Stomach (tissue), 9 donors: ENCODE data around the gene CPT1C. TPM values are rescaled to one million over a fixed set of nuclear protein-coding genes. Genes with fewer than 3 reads are reported as not detected.

ENCODE experiments used
- DNase-seq, 2 donors: peaks; one replicate each; pipeline versions ENCODE4 v3.0.0 to v3.0.0-alpha.2; 2013 to 2019
- H3K27ac ChIP-seq, 5 donors: fragments of 200-600 bp in 4 of 5; sonication (generic) in 4 of 5; one replicate each; pipeline ENCODE4 v1.5.1; 2013 to 2019; ENCODE audit warnings: mild to moderate bottlenecking in 1 of 5, moderate library complexity in 1 of 5
- H3K27me3 ChIP-seq, 3 donors: fragments of 200-600 bp; sonication (generic); one replicate each; pipeline ENCODE4 v1.5.1; 2017 to 2019; ENCODE audit warnings: mixed run types in 1 of 3
- H3K36me3 ChIP-seq, 4 donors: fragments of 200-600 bp; sonication (generic); 1 replicate in 3 of 4; 2 replicates in 1 of 4; pipeline ENCODE4 v1.5.1; 2016 to 2019
- H3K4me1 ChIP-seq, 4 donors: fragments of 200-600 bp; sonication (generic); one replicate each; pipeline ENCODE4 v1.5.1; 2016 to 2019
- H3K4me3 ChIP-seq, 4 donors: fragments of 200-600 bp; sonication (generic) in 3 of 4; one replicate each; pipeline ENCODE4 v1.5.1; 2016 to 2019; ENCODE audit warnings: mild to moderate bottlenecking in 1 of 4
- H3K9me3 ChIP-seq, 4 donors: fragments of 200-600 bp; sonication (generic); one replicate each; pipeline ENCODE4 v1.5.1; 2016 to 2019
- CTCF ChIP-seq, 7 experiments: fragments of 450-650 bp in 4 of 7; fragments of 200-600 bp in 3 of 7; sonication (generic) in 3 of 7; IDR thresholded peaks; one replicate each; pipeline ENCODE4 v1.5.1; 2016 to 2019; ENCODE audit warnings: antibody characterized with exemption in 7 of 7, control low read depth in 2 of 7, mild to moderate bottlenecking in 1 of 7
- EP300 ChIP-seq: sonication (generic); formaldehyde crosslinking; IDR thresholded peaks from one replicate; pipeline ENCODE4 v1.6.1; 2017; ENCODE audit warnings: antibody characterized with exemption
- POLR2A ChIP-seq, 4 donors: fragments of 450-650 bp; IDR thresholded peaks; one replicate each; pipeline ENCODE4 v1.6.1; 2016; ENCODE audit warnings: antibody characterized with exemption in 4 of 4, control low read depth in 2 of 4, mild to moderate bottlenecking in 1 of 4, moderate library complexity in 1 of 4
- POLR2AphosphoS5 ChIP-seq, 3 donors: sonication (generic); formaldehyde crosslinking; IDR thresholded peaks; one replicate each; pipeline ENCODE4 v1.6.1; 2016; ENCODE audit warnings: antibody characterized with exemption in 3 of 3
- WGBS, 5 donors: extraction: QIAGEN DNeasy Blood & Tissue Kit in 3 of 5; methylation state at CpG; one replicate each; pipeline versions ENCODE4 v1.1.5 to v1.1.7; 2013 to 2018; 5-methylcytosine and 5-hydroxymethylcytosine counted together
- intact Hi-C: fragments of 100-400 bp; cut with DNase I; formaldehyde crosslinking; loops from one replicate; pipeline ENCODE4 v1.15.1; 2023; ENCODE audit warnings: low total_unique reads
- polyA plus RNA-seq, 3 donors: library from polyadenylated mRNA; stranded (reverse); fragments of 200-250 nt; gene quantifications; one replicate each; pipeline ENCODE4 v1.2.3, GENCODE V29; 2013
- small RNA-seq, 4 donors: library from RNA; depleted of rRNA; stranded (forward); fragments of <200 nt; gene quantifications; one replicate each; pipeline ENCODE3, GENCODE V24; 2016
- total RNA-seq, 5 donors: library from RNA; depleted of rRNA; stranded (reverse); fragments of >200 nt; gene quantifications; one replicate each; pipeline versions ENCODE4 v1.1.0 to v1.2.3, GENCODE V29; 2014 to 2016
- donor health status: healthy with polysubstance abuse.
- donor health status: Bipolar disorder and iron deficiency.
- donor health status: healthy.

CPT1C gene
- total and polyA plus RNA-seq, 8 donors: 1.8 to 35.6 (median 3.1) TPM; not detected in 2

- peaks cover 0 to 9% (median 8%) of the 10 kb centered on the region in 4 donors for H3K4me1 ChIP-seq
- H3K36me3 ChIP-seq: no peaks in the 10 kb centered on the region
- no peak overlapping the region for H3K4me3 ChIP-seq
- peaks cover 0 to 1% (median 1%) of the 10 kb centered on the region in 4 donors for H3K9me3 ChIP-seq
- no peak for DNase-seq
- intact Hi-C loops: no loop called here
- H3K27ac ChIP-seq: peak overlapping the region in 1 of 5 donors; percentile 5
- H3K27me3 ChIP-seq: peaks cover 0 to 16% (median 0%) of the 10 kb centered on the region in 3 donors
- no peak for TF ChIP-seq POLR2A (IDR thresholded peaks at IDR 0.05)
- no peak for TF ChIP-seq CTCF (IDR thresholded peaks at IDR 0.05)
- TF ChIP-seq POLR2AphosphoS5 (IDR thresholded peaks at IDR 0.05): no peak
- no peak for TF ChIP-seq EP300
- WGBS, 5 donors: 67 to 89% (median 87%) methylated on average over 1 of the region's 1 CpG
Measured at GRCh38 chr19:49761249-49761624, 70.3 kb downstream of the CPT1C start.

GRCh38 chr19:49761625-49762311, 70.9 kb downstream of the CPT1C start:
- DNase-seq: peak in 1 of 2 donors; percentile 66
- H3K9me3 ChIP-seq: no peaks in the 10 kb centered on the region
- WGBS, 5 donors: 61 to 73% (median 68%) methylated on average over 15 to 16 of the region's 16 CpGs
- H3K4me3 ChIP-seq: no peak overlapping the region
- TF ChIP-seq POLR2A (IDR thresholded peaks at IDR 0.05) (no peak), CTCF (IDR thresholded peaks at IDR 0.05) (no peak), EP300 (no peak), POLR2AphosphoS5 (IDR thresholded peaks at IDR 0.05) (no peak)
- no peaks in the 10 kb centered on the region for H3K36me3 ChIP-seq
- peaks cover 0 to 16% (median 0%) of the 10 kb centered on the region in 3 donors for H3K27me3 ChIP-seq
- intact Hi-C loops: no loop called here
- peak overlapping the region in 1 of 5 donors; percentile 5 for H3K27ac ChIP-seq
- peaks cover 0 to 9% (median 8%) of the 10 kb centered on the region in 4 donors for H3K4me1 ChIP-seq

- Histone ChIP-seq H3K27ac (no peak within 1 kb of the TSS), H3K36me3 (no peaks in the 10 kb centered on the region), H3K9me3 (no peaks in the 10 kb centered on the region), H3K4me3 (no peak within 1 kb of the TSS), H3K4me1 (peaks cover 11 to 20% (median 17%) of the 10 kb centered on the region in 4 donors), H3K27me3 (peaks cover 0 to 13% (median 0%) of the 10 kb centered on the region in 3 donors)
- WGBS, 5 donors: 70 to 81% (median 78%) methylated on average over 6 of the region's 6 CpGs
- no peak for TF ChIP-seq POLR2A (IDR thresholded peaks at IDR 0.05)
- TF ChIP-seq EP300: no peak
- no peak for TF ChIP-seq CTCF (IDR thresholded peaks at IDR 0.05)
- no peak for TF ChIP-seq POLR2AphosphoS5 (IDR thresholded peaks at IDR 0.05)
- DNase-seq: no peak
- intact Hi-C loops: no loop called here
Measured at GRCh38 chr19:49763230-49763629, 72.3 kb downstream of the CPT1C start, which contains the start of gene TSKS. Gene TSKS (minus strand): TSS chr19:49763306. CDS start chr19:49763247, 59 bp downstream.

Small RNA genes lying within 50 kb of the gene (small RNA-seq; reads per million reads assigned to genes)
- 0 to 0.10 (median 0) reads per million in 4 donors for gene MIR5088

Other genes starting within 250 kb of the CPT1C start
- gene SLC17A7, start 249.6 kb upstream of the CPT1C start, total RNA-seq: 1 to 10 TPM in 3 of 5 donors, not detected in 2; 1.1 to 2.0 (median 1.8) TPM
- under 1 TPM; 0.25 to 0.76 (median 0.65) TPM for gene SLC17A7, start 249.6 kb upstream of the CPT1C start, polyA plus RNA-seq
- 100 to 1,000 TPM in 1 of 5 donors, 10 to 100 TPM in 4; 58.9 to 193 (median 70.7) TPM for gene PIH1D1, start 239.3 kb upstream of the CPT1C start, total RNA-seq
- gene PIH1D1, start 239.3 kb upstream of the CPT1C start, polyA plus RNA-seq: 100 to 1,000 TPM in 2 of 3 donors, 10 to 100 TPM in 1; 94.5 to 110 (median 108) TPM
- gene ALDH16A1, start 237.9 kb upstream of the CPT1C start, total RNA-seq: 100 to 1,000 TPM in 1 of 5 donors, 10 to 100 TPM in 4; 27.9 to 198 (median 42.6) TPM
- gene ALDH16A1, start 237.9 kb upstream of the CPT1C start, polyA plus RNA-seq: 10 to 100 TPM; 32.2 to 43.1 (median 42.5) TPM
- 1 to 10 TPM in 2 of 5 donors, not detected in 3; 1.3 to 8.3 TPM for gene FLT3LG, start 216.9 kb upstream of the CPT1C start, total RNA-seq
- 10 to 100 TPM; 11.0 to 14.5 (median 11.8) TPM for gene FLT3LG, start 216.9 kb upstream of the CPT1C start, polyA plus RNA-seq
- 1,000 to 10,000 TPM; 2,540 to 5,817 (median 2,738) TPM for gene RPL13A, start 203.5 kb upstream of the CPT1C start, total RNA-seq
- 1,000 to 10,000 TPM; 3,482 to 5,177 (median 4,220) TPM for gene RPL13A, start 203.5 kb upstream of the CPT1C start, polyA plus RNA-seq
- gene RPS11, start 194.7 kb upstream of the CPT1C start, total RNA-seq: 1,000 to 10,000 TPM in 4 of 5 donors, 100 to 1,000 TPM in 1; 581 to 4,374 (median 2,993) TPM
- gene RPS11, start 194.7 kb upstream of the CPT1C start, polyA plus RNA-seq: 1,000 to 10,000 TPM; 5,306 to 7,461 (median 5,501) TPM
- gene FCGRT, start 178.5 kb upstream of the CPT1C start, total RNA-seq: 100 to 1,000 TPM in 4 of 5 donors, 10 to 100 TPM in 1; 90.2 to 634 (median 183) TPM
- gene FCGRT, start 178.5 kb upstream of the CPT1C start, polyA plus RNA-seq: 10 to 100 TPM; 79.0 to 94.8 (median 92.0) TPM
- gene RCN3, start 163.1 kb upstream of the CPT1C start, total RNA-seq: 100 to 1,000 TPM in 1 of 5 donors, 10 to 100 TPM in 2, 1 to 10 TPM in 1, not detected in 1; 3.1 to 553 (median 18.1) TPM
- gene RCN3, start 163.1 kb upstream of the CPT1C start, polyA plus RNA-seq: 10 to 100 TPM in 2 of 3 donors, 1 to 10 TPM in 1; 9.9 to 17.6 (median 10.1) TPM
- gene NOSIP, start 110.6 kb upstream of the CPT1C start, total RNA-seq: 100 to 1,000 TPM in 1 of 5 donors, 10 to 100 TPM in 4; 18.1 to 354 (median 70.5) TPM
- gene NOSIP, start 110.6 kb upstream of the CPT1C start, polyA plus RNA-seq: 100 to 1,000 TPM in 2 of 3 donors, 10 to 100 TPM in 1; 94.6 to 154 (median 113) TPM
- 10 to 100 TPM in 1 of 5 donors, 1 to 10 TPM in 2, not detected in 2; 5.9 to 12.5 (median 10.0) TPM for gene PRRG2, start 109.8 kb upstream of the CPT1C start, total RNA-seq
- gene PRRG2, start 109.8 kb upstream of the CPT1C start, polyA plus RNA-seq: 10 to 100 TPM in 1 of 3 donors, 1 to 10 TPM in 2; 8.6 to 14.7 (median 9.0) TPM
- gene PRR12, start 99.9 kb upstream of the CPT1C start, total RNA-seq: 10 to 100 TPM in 3 of 5 donors, 1 to 10 TPM in 2; 4.6 to 88.3 (median 13.9) TPM
- 10 to 100 TPM in 1 of 3 donors, 1 to 10 TPM in 2; 3.1 to 16.7 (median 5.6) TPM for gene PRR12, start 99.9 kb upstream of the CPT1C start, polyA plus RNA-seq
- gene RRAS, start 51.0 kb upstream of the CPT1C start, total RNA-seq: 100 to 1,000 TPM in 1 of 5 donors, 10 to 100 TPM in 3, 1 to 10 TPM in 1; 7.7 to 138 (median 63.9) TPM
- gene RRAS, start 51.0 kb upstream of the CPT1C start, polyA plus RNA-seq: 100 to 1,000 TPM; 126 to 145 (median 130) TPM
- 10 to 100 TPM in 4 of 5 donors, 1 to 10 TPM in 1; 8.3 to 41.7 (median 19.8) TPM for gene SCAF1, start 48.9 kb upstream of the CPT1C start, total RNA-seq
- gene SCAF1, start 48.9 kb upstream of the CPT1C start, polyA plus RNA-seq: 10 to 100 TPM in 2 of 3 donors, 1 to 10 TPM in 1; 8.9 to 19.7 (median 12.1) TPM
- 100 to 1,000 TPM in 4 of 5 donors, 10 to 100 TPM in 1; 28.3 to 380 (median 104) TPM for gene IRF3, start 25.3 kb upstream of the CPT1C start, total RNA-seq
- 100 to 1,000 TPM; 104 to 148 (median 114) TPM for gene IRF3, start 25.3 kb upstream of the CPT1C start, polyA plus RNA-seq
- 10 to 100 TPM in 1 of 5 donors, 1 to 10 TPM in 4; 2.3 to 10.7 (median 7.5) TPM for gene BCL2L12, start 25.2 kb upstream of the CPT1C start, total RNA-seq
- gene BCL2L12, start 25.2 kb upstream of the CPT1C start, polyA plus RNA-seq: 10 to 100 TPM; 12.8 to 23.3 (median 22.4) TPM
- 100 to 1,000 TPM in 3 of 5 donors, 10 to 100 TPM in 2; 53.3 to 131 (median 104) TPM for gene PRMT1, start 13.8 kb upstream of the CPT1C start, total RNA-seq
- gene PRMT1, start 13.8 kb upstream of the CPT1C start, polyA plus RNA-seq: 100 to 1,000 TPM; 102 to 111 (median 111) TPM
- 1 to 10 TPM in 2 of 5 donors, not detected in 3; 1.1 to 1.7 TPM for gene ADM5, start 1.5 kb upstream of the CPT1C start, total RNA-seq
- gene ADM5, start 1.5 kb upstream of the CPT1C start, polyA plus RNA-seq: 1 to 10 TPM in 1 of 3 donors, under 1 TPM in 2; 0.61 to 2.5 (median 1.00) TPM
- not detected for gene TSKS, start 72.2 kb downstream of the CPT1C start, total RNA-seq
- gene TSKS, start 72.2 kb downstream of the CPT1C start, polyA plus RNA-seq: under 1 TPM in 1 of 3 donors, not detected in 2; 0.73 TPM
- 100 to 1,000 TPM in 1 of 5 donors, 10 to 100 TPM in 4; 19.8 to 177 (median 38.4) TPM for gene AP2A1, start 75.9 kb downstream of the CPT1C start, total RNA-seq
- gene AP2A1, start 75.9 kb downstream of the CPT1C start, polyA plus RNA-seq: 10 to 100 TPM; 24.3 to 31.2 (median 27.3) TPM
- gene FUZ, start 122.2 kb downstream of the CPT1C start, total RNA-seq: 10 to 100 TPM in 3 of 5 donors, 1 to 10 TPM in 2; 1.2 to 37.4 (median 10.5) TPM
- gene FUZ, start 122.2 kb downstream of the CPT1C start, polyA plus RNA-seq: 10 to 100 TPM; 15.1 to 17.6 (median 15.9) TPM
- gene MED25, start 127.2 kb downstream of the CPT1C start, total RNA-seq: 100 to 1,000 TPM in 3 of 5 donors, 10 to 100 TPM in 2; 18.0 to 387 (median 178) TPM
- 10 to 100 TPM; 46.6 to 59.8 (median 55.3) TPM for gene MED25, start 127.2 kb downstream of the CPT1C start, polyA plus RNA-seq
- gene PTOV1, start 160.0 kb downstream of the CPT1C start, total RNA-seq: 100 to 1,000 TPM in 3 of 5 donors, 10 to 100 TPM in 2; 45.0 to 186 (median 102) TPM
- gene PTOV1, start 160.0 kb downstream of the CPT1C start, polyA plus RNA-seq: 100 to 1,000 TPM; 117 to 131 (median 118) TPM
- 100 to 1,000 TPM in 3 of 5 donors, 10 to 100 TPM in 2; 30.3 to 208 (median 115) TPM for gene PNKP, start 176.5 kb downstream of the CPT1C start, total RNA-seq
- gene PNKP, start 176.5 kb downstream of the CPT1C start, polyA plus RNA-seq: 10 to 100 TPM; 38.9 to 69.7 (median 39.7) TPM
- 10 to 100 TPM in 4 of 5 donors, 1 to 10 TPM in 1; 3.5 to 63.7 (median 10.7) TPM for gene AKT1S1, start 186.2 kb downstream of the CPT1C start, total RNA-seq
- gene AKT1S1, start 186.2 kb downstream of the CPT1C start, polyA plus RNA-seq: 10 to 100 TPM; 35.5 to 41.0 (median 38.3) TPM
- gene TBC1D17, start 186.6 kb downstream of the CPT1C start, total RNA-seq: 10 to 100 TPM; 10.5 to 77.1 (median 42.4) TPM
- gene TBC1D17, start 186.6 kb downstream of the CPT1C start, polyA plus RNA-seq: 10 to 100 TPM; 33.5 to 33.6 (median 33.6) TPM
- under 1 TPM in 3 of 5 donors, not detected in 2; 0.45 to 0.73 (median 0.58) TPM for gene IL4I1, start 205.8 kb downstream of the CPT1C start, total RNA-seq
- gene IL4I1, start 205.8 kb downstream of the CPT1C start, polyA plus RNA-seq: 1 to 10 TPM in 1 of 3 donors, under 1 TPM in 2; 0.56 to 1.1 (median 0.76) TPM
- 10 to 100 TPM in 1 of 5 donors, 1 to 10 TPM in 4; 2.2 to 13.9 (median 5.1) TPM for gene ATF5, start 238.1 kb downstream of the CPT1C start, total RNA-seq
- gene ATF5, start 238.1 kb downstream of the CPT1C start, polyA plus RNA-seq: 10 to 100 TPM; 20.0 to 40.3 (median 20.5) TPM
- gene NUP62, start 238.4 kb downstream of the CPT1C start, total RNA-seq: 10 to 100 TPM in 3 of 5 donors, 1 to 10 TPM in 2; 5.3 to 58.0 (median 14.5) TPM
- 10 to 100 TPM; 13.7 to 17.0 (median 15.9) TPM for gene NUP62, start 238.4 kb downstream of the CPT1C start, polyA plus RNA-seq